HG02678 (cell line): Measurements from ENCODE around the gene KIF2A.

Experiments
- ATAC-seq: cut with Tn5 transposase; IDR thresholded peaks from one replicate; pipeline ENCODE4 v1.9.1; 2021; ENCODE audit warnings: mild to moderate bottlenecking, moderate library complexity; ENCODE audit not compliant: unreplicated experiment

The KIF2A gene

DNA sequence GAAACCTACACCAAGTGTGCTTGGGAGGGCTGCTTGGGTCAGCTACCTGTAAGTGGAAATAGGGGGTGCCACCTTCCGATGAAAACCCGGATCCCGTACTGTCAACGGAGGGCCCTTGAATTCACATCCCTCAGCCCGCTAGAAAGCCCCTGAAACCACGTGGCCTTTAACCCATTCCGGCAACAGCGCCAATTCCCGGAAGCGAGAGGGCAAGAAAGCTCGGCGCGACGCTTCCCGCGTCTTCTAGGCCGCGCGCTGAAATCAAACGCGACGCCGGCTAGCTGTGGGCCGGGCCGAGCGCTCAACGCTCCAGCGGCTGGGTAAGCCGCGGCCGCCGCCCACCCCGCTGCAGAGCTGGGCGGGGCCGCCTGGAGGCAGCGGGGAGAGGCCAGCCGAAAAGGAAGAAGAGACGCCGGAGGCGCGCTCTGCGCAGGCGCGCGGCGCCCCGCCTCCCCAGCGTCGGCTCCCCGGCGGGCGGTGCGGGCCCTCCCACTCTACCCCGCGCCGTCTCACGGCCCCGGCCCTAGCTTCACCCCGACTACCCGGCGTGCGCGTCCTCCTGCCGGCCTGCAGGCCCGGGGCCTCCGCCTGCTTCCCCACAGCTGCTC, at the start of gene KIF2A:
KIF2A (plus strand) TSS at position 492 of the 608 bp plus-strand sequence. CDS start 267 bp downstream, outside the sequence.
- ATAC-seq = peak; percentile 91

DNA sequence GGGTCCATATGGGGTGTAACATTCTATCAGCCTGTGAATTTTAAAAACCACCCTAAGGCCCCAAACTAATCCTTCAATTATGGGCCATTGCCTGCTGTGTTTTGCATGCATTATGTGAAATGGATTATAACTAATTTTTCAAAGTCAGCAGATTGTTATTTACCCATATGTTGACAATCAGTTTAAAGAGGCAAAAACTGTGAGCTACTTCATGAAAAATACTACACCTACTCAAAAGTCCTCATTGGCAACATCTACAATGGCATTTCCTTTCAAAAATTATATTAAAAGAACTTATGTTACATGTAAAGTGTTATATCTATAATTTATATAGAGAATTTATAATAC, 49.0 kb upstream of the KIF2A start:
- no peak for ATAC-seq

GRCh38 chr5:62258654-62259053, 47.4 kb upstream of the KIF2A start:
- no peak for ATAC-seq

DNA sequence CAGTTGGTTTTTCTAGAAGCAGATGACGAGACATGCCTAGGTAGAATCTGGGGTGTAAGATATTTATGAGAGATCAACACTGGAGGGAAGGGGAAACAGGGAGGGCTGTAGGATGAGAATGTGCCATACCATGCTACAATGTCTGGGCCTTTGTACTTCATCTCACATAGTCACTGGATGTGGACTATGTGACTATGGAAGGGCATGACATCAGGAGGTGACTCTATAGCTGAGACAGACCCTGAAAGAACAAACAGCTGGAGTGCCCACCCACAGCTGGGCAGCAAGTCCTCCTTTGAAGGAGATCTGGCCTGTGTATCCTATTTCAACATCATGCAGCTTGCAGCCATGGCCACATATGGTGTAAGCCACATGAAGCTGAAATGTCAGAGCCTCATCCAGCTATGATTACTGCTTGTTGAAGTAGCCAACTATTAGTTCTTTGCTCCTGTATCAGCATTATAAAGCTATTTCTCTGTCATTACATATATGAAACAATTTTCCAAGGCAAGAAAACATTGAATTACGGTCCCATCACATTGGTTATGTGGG, 46.2 kb upstream of the KIF2A start:
- no peak for ATAC-seq

GRCh38 chr5:62260513-62260912, 45.5 kb upstream of the KIF2A start:
- peak; percentile 30 for ATAC-seq

DNA sequence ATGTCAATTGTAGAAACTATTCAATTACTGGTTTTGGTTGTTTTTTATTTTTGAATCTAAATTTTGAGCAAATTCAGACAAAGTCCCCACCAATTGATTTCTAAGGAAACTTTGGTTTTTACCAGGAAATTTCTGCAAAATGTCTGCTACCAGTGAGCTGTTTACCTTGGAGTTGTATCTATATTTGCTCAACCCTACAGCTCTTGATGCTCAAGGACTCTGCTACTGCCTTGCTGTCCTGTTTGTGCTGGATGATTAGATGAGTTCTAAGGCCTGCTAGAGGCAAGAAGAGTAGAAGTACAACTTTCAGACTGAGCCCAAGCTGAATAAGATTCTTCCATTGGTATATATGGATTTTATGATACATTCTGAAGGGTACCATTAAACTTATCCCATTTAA, 42.6 kb upstream of the KIF2A start:
- no peak for ATAC-seq

- no peak for ATAC-seq
These were observed 40.3 kb upstream of the KIF2A start for GRCh38 chr5:62265648-62266112.

DNA sequence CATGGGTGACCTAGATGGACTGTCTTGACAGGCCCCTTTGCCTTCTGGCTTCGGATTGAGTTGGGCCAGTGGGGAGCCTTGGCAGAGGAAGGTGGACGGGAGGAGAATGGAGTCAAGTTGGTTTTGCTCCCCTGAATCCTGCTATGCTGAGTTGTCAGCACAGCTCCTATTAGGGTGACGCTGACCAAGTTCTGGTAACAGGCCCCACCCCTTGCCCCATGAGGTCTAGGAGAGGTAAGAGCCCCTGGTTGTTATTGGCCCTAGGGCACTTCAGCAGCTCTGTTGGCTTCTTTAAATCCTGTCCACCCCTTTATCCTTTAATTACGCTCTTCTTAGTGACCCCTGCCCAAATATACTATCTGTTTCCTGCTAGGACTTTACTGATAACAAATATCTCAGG, 39.4 kb upstream of the KIF2A start:
- no peak for ATAC-seq

- peak; percentile 64 for ATAC-seq
These were observed 37.8 kb upstream of the KIF2A start for GRCh38 chr5:62268234-62268633.

DNA sequence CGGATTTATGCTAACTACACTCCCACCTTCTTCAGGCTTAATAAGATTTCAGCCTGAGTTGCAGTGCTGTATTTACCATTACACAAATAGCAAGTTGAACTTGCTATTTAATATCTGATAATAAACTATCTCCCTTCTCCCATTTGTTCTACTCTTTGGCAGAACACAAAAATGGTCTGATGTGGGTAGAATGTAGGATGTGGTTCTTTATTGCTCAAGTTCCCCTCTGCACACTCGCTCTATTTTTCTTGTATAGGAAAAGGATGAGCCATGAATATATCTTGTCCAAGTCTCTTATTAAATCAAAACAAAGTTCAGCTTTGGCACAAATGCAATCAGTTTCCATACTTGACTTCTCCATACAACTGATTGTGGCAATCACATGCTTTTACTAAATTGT, 37.2 kb upstream of the KIF2A start:
- no peak for ATAC-seq

DNA sequence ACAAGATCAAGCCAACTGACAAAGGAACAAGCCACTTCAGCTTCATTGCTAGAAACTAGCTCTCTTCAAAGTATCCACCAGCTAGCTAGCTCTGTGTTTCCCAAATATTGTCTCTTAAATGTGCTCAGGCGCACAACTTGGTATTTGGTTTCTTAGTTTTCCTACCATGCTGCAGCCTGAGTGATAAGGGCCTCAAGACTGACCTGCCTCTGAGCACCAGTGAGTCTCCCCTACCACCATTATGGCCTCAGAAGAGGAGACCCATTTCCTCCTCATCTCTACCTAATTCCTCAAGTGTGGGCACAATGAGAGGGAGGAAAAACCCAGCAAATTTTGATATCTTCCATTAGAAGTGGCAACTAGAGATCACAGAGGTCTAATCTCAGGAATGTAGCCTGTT, 34.6 kb upstream of the KIF2A start:
- ATAC-seq = no peak

GRCh38 chr5:62271870-62272269, 34.1 kb upstream of the KIF2A start:
- ATAC-seq = no peak

DNA sequence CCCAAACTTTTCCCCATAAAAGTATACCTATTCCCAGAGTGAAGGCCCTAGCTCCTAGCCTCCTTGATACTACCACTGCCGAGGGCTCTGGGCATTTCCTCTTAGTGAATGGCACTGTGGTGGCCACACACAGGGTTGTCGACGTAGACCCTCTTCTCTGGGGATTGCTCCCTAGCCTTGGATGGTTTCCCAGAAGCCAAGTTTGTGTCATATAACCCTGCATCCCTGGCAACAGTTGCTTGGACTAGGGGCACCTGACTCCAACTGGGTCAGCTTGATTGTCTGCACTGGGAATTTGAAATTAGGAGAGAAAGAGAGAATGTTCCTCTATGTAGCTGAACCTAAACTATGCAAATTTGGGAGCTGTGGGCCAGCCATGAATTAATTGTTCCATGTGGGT, 32.3 kb upstream of the KIF2A start:
- ATAC-seq = no peak

DNA sequence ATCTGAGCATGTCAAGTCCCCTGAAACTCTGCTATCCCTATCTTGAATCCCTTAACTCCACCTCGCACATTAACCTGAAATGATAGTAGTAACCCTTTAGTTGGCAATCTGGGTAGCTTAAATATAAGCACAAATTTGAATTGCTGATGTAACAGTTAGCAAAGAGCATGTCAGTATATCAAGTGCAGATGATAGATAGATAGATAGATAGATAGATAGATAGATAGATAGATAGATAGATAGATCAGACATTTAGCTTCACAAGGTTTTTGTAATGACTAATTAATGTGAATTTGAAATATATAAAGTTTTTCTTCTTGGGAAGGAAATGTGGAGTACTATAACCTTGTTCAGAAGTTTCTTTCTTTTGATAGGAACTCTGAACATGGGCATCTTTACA, 30.4 kb upstream of the KIF2A start:
- ATAC-seq = no peak

DNA sequence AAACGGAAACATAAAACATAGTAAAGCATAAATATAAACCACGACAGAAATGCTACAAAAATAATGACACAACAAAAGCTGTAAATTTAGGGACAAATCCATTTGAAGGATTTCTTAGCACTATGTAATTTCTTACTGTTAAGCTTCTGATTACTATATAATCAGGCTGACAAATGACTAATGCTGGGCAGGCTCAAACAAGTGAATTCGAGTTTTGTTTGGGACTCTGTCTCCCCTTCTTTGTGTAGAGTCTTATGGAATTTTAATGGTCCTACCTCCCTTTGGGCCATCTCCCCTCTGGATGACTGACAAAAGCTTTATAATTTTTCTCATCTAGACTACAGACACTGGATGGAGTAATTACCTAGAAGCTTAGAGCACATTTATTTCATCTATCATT, 24.6 kb upstream of the KIF2A start:
- ATAC-seq = no peak

- no peak for ATAC-seq
These were observed 23.9 kb upstream of the KIF2A start for GRCh38 chr5:62282064-62282463.

- no peak for ATAC-seq
These were observed 23.0 kb upstream of the KIF2A start for GRCh38 chr5:62283005-62283404.

DNA sequence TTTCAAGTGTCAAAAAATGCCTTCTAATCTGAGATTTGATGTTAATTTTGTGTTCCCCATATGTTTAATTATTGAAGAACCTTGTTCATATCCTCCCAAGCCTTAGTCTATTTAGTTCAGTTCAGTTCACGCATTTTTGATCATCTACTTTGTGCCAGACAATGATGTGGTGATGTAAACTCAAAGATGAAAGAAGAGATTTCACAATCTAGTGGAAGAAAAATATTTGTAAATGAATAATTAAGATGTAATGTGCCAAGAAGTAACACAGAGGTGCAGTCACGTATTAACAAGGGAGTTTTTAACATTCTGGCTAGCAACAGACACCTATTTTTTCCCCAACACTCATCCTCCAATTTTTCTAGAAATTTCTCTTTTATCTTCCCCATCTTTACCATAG, 22.1 kb upstream of the KIF2A start:
- ATAC-seq = no peak

- peak; percentile 79 for ATAC-seq
These were observed 20.8 kb upstream of the KIF2A start for GRCh38 chr5:62284946-62285891.

DNA sequence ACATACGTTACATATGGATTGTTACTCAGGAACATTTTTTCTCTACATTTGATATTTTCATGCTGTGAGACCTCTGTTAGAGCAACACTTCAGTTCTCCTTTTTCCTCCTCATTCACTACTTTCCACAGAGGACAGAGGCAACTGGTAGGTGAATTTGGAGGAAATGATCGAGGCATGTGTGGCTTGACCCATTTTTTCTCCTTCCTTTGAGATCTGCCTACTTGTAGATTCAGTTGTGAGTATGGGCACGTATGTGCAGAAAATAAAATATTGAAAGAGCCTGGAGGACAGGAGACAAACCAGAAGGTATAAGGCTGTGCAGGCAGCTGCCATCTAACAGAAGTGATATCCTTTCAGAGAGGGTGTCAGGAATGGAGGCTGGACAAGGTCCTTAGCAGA, 19.2 kb upstream of the KIF2A start:
- ATAC-seq = no peak

GRCh38 chr5:62287237-62287636, 18.8 kb upstream of the KIF2A start:
- ATAC-seq = no peak

- no peak for ATAC-seq
These were observed 17.9 kb upstream of the KIF2A start for GRCh38 chr5:62288118-62288517.
